H9 (cell line): ENCODE measurements around the gene BMP7. TPM values are rescaled to one million over a fixed set of nuclear protein-coding genes. Genes with fewer than 3 reads are reported as not detected.

ENCODE experiments used
- DNase-seq: peaks from one replicate; pipeline ENCODE4 v3.0.0-alpha.2; 2017
- H2AFZ ChIP-seq: one replicate; pipeline ENCODE4 v1.6.1; 2013; ENCODE audit warnings: mild to moderate bottlenecking, low read length, control low read depth, moderate library complexity
- H2AK5ac ChIP-seq: 2 replicates; pipeline ENCODE4 v1.6.1; 2013; ENCODE audit warnings: low read length, control low read depth, mixed read lengths; ENCODE audit not compliant: insufficient read length
- H2BK120ac ChIP-seq: one replicate; pipeline ENCODE4 v1.6.1; 2013; ENCODE audit warnings: low read depth, mild to moderate bottlenecking, low read length, control low read depth, inconsistent platforms; ENCODE audit not compliant: poor library complexity, severe bottlenecking
- H2BK12ac ChIP-seq: 2 replicates; pipeline ENCODE4 v1.6.1; 2013; ENCODE audit warnings: low read length, control low read depth, mixed read lengths, low read depth; ENCODE audit not compliant: insufficient read length
- H2BK15ac ChIP-seq: 2 replicates; pipeline ENCODE4 v1.6.1; 2013; ENCODE audit warnings: low read depth, low read length, control low read depth
- H2BK20ac ChIP-seq: one replicate; pipeline ENCODE4 v1.6.1; 2013; ENCODE audit warnings: low read depth, mild to moderate bottlenecking, low read length, control low read depth, inconsistent platforms; ENCODE audit not compliant: poor library complexity, severe bottlenecking
- H2BK5ac ChIP-seq: 2 replicates; pipeline ENCODE4 v1.6.1; 2013; ENCODE audit warnings: low read length, control low read depth, mixed read lengths; ENCODE audit not compliant: insufficient read length
- H3K14ac ChIP-seq: 2 replicates; pipeline ENCODE4 v1.6.1; 2013; ENCODE audit warnings: low read length, control low read depth; ENCODE audit not compliant: insufficient read depth
- H3K18ac ChIP-seq: 2 replicates; pipeline ENCODE4 v1.6.1; 2013; ENCODE audit warnings: low read depth, mild to moderate bottlenecking, mixed read lengths, low read length, control low read depth; ENCODE audit not compliant: insufficient read length
- H3K23ac ChIP-seq: 2 replicates; pipeline ENCODE4 v1.6.1; 2013; ENCODE audit warnings: low read length, control low read depth, mixed read lengths, low read depth; ENCODE audit not compliant: insufficient read length
- H3K23me2 ChIP-seq: 2 replicates; pipeline ENCODE4 v1.6.1; 2013; ENCODE audit warnings: low read depth, mild to moderate bottlenecking, mixed read lengths, low read length, control low read depth; ENCODE audit not compliant: insufficient read length, poor library complexity, severe bottlenecking
- H3K27ac ChIP-seq: 2 replicates; pipeline ENCODE4 v1.5.1; 2013; ENCODE audit warnings: low read length, control low read depth, mixed read lengths, low read depth; ENCODE audit not compliant: insufficient read length
- H3K27me3 ChIP-seq: 2 replicates; pipeline ENCODE4 v1.6.1; 2013; ENCODE audit warnings: low read length, control low read depth, inconsistent platforms; ENCODE audit not compliant: insufficient read depth
- H3K4ac ChIP-seq: 2 replicates; pipeline ENCODE4 v1.6.1; 2013; ENCODE audit warnings: low read depth, mild to moderate bottlenecking, control low read depth, inconsistent platforms, low read length, moderate library complexity
- H3K4me1 ChIP-seq: 2 replicates; pipeline ENCODE4 v1.6.1; 2013; ENCODE audit warnings: low read length, control low read depth, inconsistent platforms; ENCODE audit not compliant: insufficient read depth
- H3K4me2 ChIP-seq: 2 replicates; pipeline ENCODE4 v1.6.1; 2013; ENCODE audit warnings: low read length, control low read depth, mixed read lengths; ENCODE audit not compliant: insufficient read length, insufficient read depth
- H3K56ac ChIP-seq: 2 replicates; pipeline ENCODE4 v1.6.1; 2013; ENCODE audit warnings: low read depth, mild to moderate bottlenecking, mixed read lengths, low read length, control low read depth; ENCODE audit not compliant: insufficient read length
- H3K79me1 ChIP-seq: 2 replicates; pipeline ENCODE4 v1.6.1; 2013; ENCODE audit warnings: low read depth, mild to moderate bottlenecking, moderate library complexity, low read length, control low read depth, inconsistent platforms; ENCODE audit not compliant: insufficient read depth, poor library complexity, severe bottlenecking
- H3K79me2 ChIP-seq: 2 replicates; pipeline ENCODE4 v1.6.1; 2013; ENCODE audit warnings: low read length, control low read depth, inconsistent platforms; ENCODE audit not compliant: insufficient read depth
- H3K9ac ChIP-seq: 2 replicates; pipeline ENCODE4 v1.6.1; 2013; ENCODE audit warnings: low read length, control low read depth, mixed read lengths; ENCODE audit not compliant: insufficient read length; ENCODE audit errors: extremely low read depth
- H3K9me3 ChIP-seq: one replicate; pipeline ENCODE4 v1.6.1; 2013; ENCODE audit warnings: low read depth, low read length, inconsistent platforms; ENCODE audit not compliant: control insufficient read depth
- H3T11ph ChIP-seq: one replicate; pipeline ENCODE4 v1.6.1; 2013; ENCODE audit warnings: mild to moderate bottlenecking, low read length, control low read depth, inconsistent platforms
- H4K20me1 ChIP-seq: one replicate; pipeline ENCODE4 v1.6.1; 2013; ENCODE audit not compliant: control insufficient read depth, insufficient read length, insufficient read depth
- H4K5ac ChIP-seq: 2 replicates; pipeline ENCODE4 v1.6.1; 2013; ENCODE audit warnings: low read depth, mild to moderate bottlenecking, mixed read lengths, low read length, control low read depth; ENCODE audit not compliant: insufficient read length
- H4K8ac ChIP-seq: replicated peaks from 2 replicates; pipeline ENCODE4 v1.6.1; 2013; ENCODE audit warnings: low read length, control low read depth, mixed read lengths, low read depth; ENCODE audit not compliant: insufficient read length
- H4K91ac ChIP-seq: 2 replicates; pipeline ENCODE4 v1.6.1; 2013; ENCODE audit warnings: low read depth, mild to moderate bottlenecking, moderate library complexity, mixed read lengths, low read length, control low read depth; ENCODE audit not compliant: insufficient read length
- H3K27ac Mint-ChIP-seq, 3 experiments: 2 replicates in 2 of 3; 3 replicates in 1 of 3; pipeline ENCODE4 v1.8.0; 2020 to 2021; ENCODE audit warnings: mixed read lengths in 3 of 3, mild to moderate bottlenecking in 1 of 3, moderate library complexity in 1 of 3
- H3K27me3 Mint-ChIP-seq: 2 replicates; pipeline ENCODE4 v1.8.0; 2021; ENCODE audit warnings: low read depth, mild to moderate bottlenecking, moderate library complexity, mixed read lengths
- H3K36me3 Mint-ChIP-seq, 3 experiments: 2 replicates in 2 of 3; 3 replicates in 1 of 3; pipeline ENCODE4 v1.8.0; 2020 to 2021; ENCODE audit warnings: low read depth in 3 of 3, mixed read lengths in 3 of 3; ENCODE audit not compliant: insufficient read depth in 1 of 3
- H3K4me1 Mint-ChIP-seq, 2 experiments: 2 replicates each; pipeline ENCODE4 v1.8.0; 2020; ENCODE audit warnings: mixed read lengths in 2 of 2
- H3K4me3 Mint-ChIP-seq, 2 experiments: 2 replicates in 1 of 2; 3 replicates in 1 of 2; pipeline ENCODE4 v1.8.0; 2020 to 2021; ENCODE audit warnings: mild to moderate bottlenecking in 2 of 2, mixed read lengths in 2 of 2, moderate library complexity in 1 of 2
- H3K9me3 Mint-ChIP-seq, 2 experiments: 2 replicates in 1 of 2; 3 replicates in 1 of 2; pipeline ENCODE4 v1.8.0; 2020; ENCODE audit warnings: mild to moderate bottlenecking in 2 of 2, mixed read lengths in 2 of 2, moderate library complexity in 1 of 2
- WGBS: extraction: QIAGEN DNeasy Blood & Tissue Kit; methylation state at CpG from one replicate; pipeline ENCODE4 v1.1.7; 2013; ENCODE audit warnings: missing lambda C conversion rate, low lambda C conversion rate, mixed read lengths; ENCODE audit not compliant: insufficient read length; ENCODE audit errors: extremely low coverage; 5-methylcytosine and 5-hydroxymethylcytosine counted together
- total RNA-seq: library from RNA; stranded (reverse); gene quantifications from 2 replicates; pipeline ENCODE4 v1.2.1, GENCODE V29; 2021
- TF ChIP-seq, protein P1 (sequence below): fragments of 200-600 bp; sonication (generic); conservative IDR thresholded peaks from 3 replicates; pipeline ENCODE4 v1.8.0; 2021; ENCODE audit warnings: antibody characterized with exemption, mild to moderate bottlenecking

The BMP7 gene
- total RNA-seq, 1 experiment from 2014 or later, result 17.7 TPM

DNA sequence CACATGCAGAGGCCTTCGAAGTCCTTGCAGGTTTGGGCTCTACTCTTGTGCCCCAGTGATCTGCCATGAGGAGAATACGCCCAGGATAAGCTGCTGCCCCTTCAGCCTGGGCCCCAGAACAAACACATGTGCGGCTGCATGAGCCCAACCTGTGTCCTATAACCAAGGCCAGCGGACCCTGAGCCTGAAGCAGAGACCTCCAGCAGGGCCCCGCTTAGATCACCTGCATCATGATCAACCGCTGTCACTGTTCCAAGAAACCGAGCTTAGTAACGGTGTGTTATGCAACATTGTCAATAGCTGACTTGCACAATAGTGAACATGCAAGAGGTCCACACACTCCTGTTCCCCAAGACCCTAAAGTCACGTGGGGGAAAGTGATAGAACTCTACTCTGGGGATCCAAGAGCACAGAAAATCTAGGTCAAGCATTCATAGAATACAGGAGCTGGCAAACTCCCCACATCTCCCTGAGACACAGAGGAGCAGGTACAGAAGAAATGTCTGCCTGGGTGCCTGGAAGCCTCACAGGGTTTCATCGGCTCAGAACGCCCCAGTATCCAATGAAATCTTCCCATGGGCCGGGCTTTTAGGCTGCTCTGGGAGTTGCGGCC lies 136.2 kb downstream of the BMP7 start:
- WGBS, result no CpG with 5 or more reads among the region's 13 CpGs
- H3K4me3 Mint-ChIP-seq, result no peak overlapping the region

More for the DNA sequence above, 136.2 kb downstream of the BMP7 start:
- Histone ChIP-seq H3K4ac (no peak overlapping the region), H3K4me2 (no peak overlapping the region), H3K79me2 (no peaks in the 10 kb centered on the region), H3K4me1 (0 out of 2 replicates have a peak, but pooled peaks cover 2% of the 10 kb centered on the region), H4K20me1 (no peaks in the 10 kb centered on the region), H3K18ac (no peak overlapping the region), H3K27me3 (no peaks in the 10 kb centered on the region), H2AFZ (no peak overlapping the region), H3K79me1 (no peaks in the 10 kb centered on the region), H2BK5ac (no peak overlapping the region), H4K91ac (no peak overlapping the region), H4K8ac (no peak overlapping the region), H2BK120ac (no peak overlapping the region), H4K5ac (no peak overlapping the region), H2AK5ac (no peak overlapping the region), H3K27ac (no peak overlapping the region), H2BK15ac (no peak overlapping the region), H3K23me2 (no peaks in the 10 kb centered on the region), H3K9me3 (no peaks in the 10 kb centered on the region), H3K14ac (no peak overlapping the region), H2BK20ac (no peak overlapping the region), H3K9ac (no peak overlapping the region), H2BK12ac (no peak overlapping the region), H3K23ac (no peak overlapping the region), H3T11ph (no peak overlapping the region), H3K56ac (no peak overlapping the region)
- Mint-ChIP-seq H3K4me1 (peaks cover 25 to 38% of the 10 kb centered on the region in 2 experiments), H3K9me3 (no peaks in the 10 kb centered on the region; a peak in 1 of 5 replicates), H3K36me3 (no peaks in the 10 kb centered on the region), H3K27ac (no peak overlapping the region), H3K27me3 (peaks cover 24% of the 10 kb centered on the region)
- TF ChIP-seq, protein P1, sequence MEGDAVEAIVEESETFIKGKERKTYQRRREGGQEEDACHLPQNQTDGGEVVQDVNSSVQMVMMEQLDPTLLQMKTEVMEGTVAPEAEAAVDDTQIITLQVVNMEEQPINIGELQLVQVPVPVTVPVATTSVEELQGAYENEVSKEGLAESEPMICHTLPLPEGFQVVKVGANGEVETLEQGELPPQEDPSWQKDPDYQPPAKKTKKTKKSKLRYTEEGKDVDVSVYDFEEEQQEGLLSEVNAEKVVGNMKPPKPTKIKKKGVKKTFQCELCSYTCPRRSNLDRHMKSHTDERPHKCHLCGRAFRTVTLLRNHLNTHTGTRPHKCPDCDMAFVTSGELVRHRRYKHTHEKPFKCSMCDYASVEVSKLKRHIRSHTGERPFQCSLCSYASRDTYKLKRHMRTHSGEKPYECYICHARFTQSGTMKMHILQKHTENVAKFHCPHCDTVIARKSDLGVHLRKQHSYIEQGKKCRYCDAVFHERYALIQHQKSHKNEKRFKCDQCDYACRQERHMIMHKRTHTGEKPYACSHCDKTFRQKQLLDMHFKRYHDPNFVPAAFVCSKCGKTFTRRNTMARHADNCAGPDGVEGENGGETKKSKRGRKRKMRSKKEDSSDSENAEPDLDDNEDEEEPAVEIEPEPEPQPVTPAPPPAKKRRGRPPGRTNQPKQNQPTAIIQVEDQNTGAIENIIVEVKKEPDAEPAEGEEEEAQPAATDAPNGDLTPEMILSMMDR, result no peak
- DNase-seq, result no peak
